Lower lobe of right lung (tissue), 2 donors: ENCODE measurements around the gene KRT31. TPM values are rescaled to one million over a fixed set of nuclear protein-coding genes. Genes with fewer than 3 reads are reported as not detected.
"Not testable (repeated sequence)": the region's sequence is repeated elsewhere in the genome, so short reads cannot be mapped to it uniquely, and the experiment has no call there.

ENCODE experiments used
- ATAC-seq, 2 donors: fragments of 200-7000 bp; cut with Tn5 transposase; one replicate each; pipeline ENCODE4 v1.9.1; 2020 to 2022; ENCODE audit warnings: mild to moderate bottlenecking in 2 of 2, moderate library complexity in 2 of 2
- DNase-seq: peaks from one replicate; pipeline ENCODE4 v3.0.0-alpha.2; 2020
- H3K27ac ChIP-seq: fragments of 200-600 bp; one replicate; pipeline ENCODE4 v1.8.0; 2022
- H3K27me3 ChIP-seq: fragments of 200-600 bp; one replicate; pipeline ENCODE4 v1.8.0; 2022; ENCODE audit warnings: low read depth
- H3K36me3 ChIP-seq: fragments of 200-600 bp; one replicate; pipeline ENCODE4 v1.8.0; 2022; ENCODE audit warnings: mild to moderate bottlenecking
- H3K4me1 ChIP-seq: fragments of 200-600 bp; one replicate; pipeline ENCODE4 v1.8.0; 2022
- H3K4me3 ChIP-seq: fragments of 200-600 bp; one replicate; pipeline ENCODE4 v1.8.0; 2022; ENCODE audit warnings: mild to moderate bottlenecking
- H3K9me3 ChIP-seq: fragments of 200-600 bp; one replicate; pipeline ENCODE4 v1.8.0; 2022
- CTCF ChIP-seq: fragments of 200-600 bp; IDR thresholded peaks from one replicate; pipeline ENCODE4 v1.8.0; 2022; ENCODE audit warnings: antibody characterized with exemption, mild to moderate bottlenecking
- intact Hi-C: fragments of 100-400 bp; cut with DNase I; formaldehyde crosslinking; loops from one replicate; pipeline ENCODE4 v1.11.0; 2022
- total RNA-seq: library from RNA; stranded (reverse); fragmentation: NEBNext Ultra II Directional; extraction: Animal tissue kit (Norgen Biotek cat#: 25700); gene quantifications from one replicate; pipeline ENCODE4 v1.2.1, GENCODE V29; 2021
- donor health status: DM: no; HTN: yes; CAD: no; lungs with severe emphysema.

KRT31 gene
- total RNA-seq, 1 donor from 2014 or later, result not detected

- H3K36me3 ChIP-seq, result no peaks in the 10 kb centered on the region
- H3K4me1 ChIP-seq, result no peaks in the 10 kb centered on the region
- H3K27me3 ChIP-seq, result peaks cover 6% of the 10 kb centered on the region
- H3K27ac ChIP-seq, result no peak overlapping the region
- intact Hi-C loops, result no loop called here
- TF ChIP-seq CTCF, result no peak
- ATAC-seq (no peak), DNase-seq (no peak)
- no peak overlapping the region for H3K4me3 ChIP-seq
- peaks cover 7% of the 10 kb centered on the region for H3K9me3 ChIP-seq
These were observed 11.2 kb downstream of the KRT31 start for GRCh38 chr17:41386227-41386626.

- peaks cover 6% of the 10 kb centered on the region for H3K27me3 ChIP-seq
These were observed 13.7 kb downstream of the KRT31 start for GRCh38 chr17:41383690-41384089.

GRCh38 chr17:41382394-41382793, 15.0 kb downstream of the KRT31 start:
- no peak overlapping the region for H3K4me3 ChIP-seq
- intact Hi-C loops, result no loop called here
- TF ChIP-seq CTCF, result no peak
- peaks cover 7% of the 10 kb centered on the region for H3K9me3 ChIP-seq
- no peak for ATAC-seq
- no peaks in the 10 kb centered on the region for H3K36me3 ChIP-seq
- no peak overlapping the region for H3K27ac ChIP-seq
- no peaks in the 10 kb centered on the region for H3K4me1 ChIP-seq
- DNase-seq, result no peak
- peaks cover 6% of the 10 kb centered on the region for H3K27me3 ChIP-seq

More at GRCh38 chr17:41383690-41384089, 13.7 kb downstream of the KRT31 start:
- Histone ChIP-seq H3K4me1 (no peaks in the 10 kb centered on the region), H3K36me3 (no peaks in the 10 kb centered on the region), H3K9me3 (peaks cover 7% of the 10 kb centered on the region), H3K4me3 (no peak overlapping the region), H3K27ac (no peak overlapping the region)
- intact Hi-C loops, result no loop called here
- no peak for TF ChIP-seq CTCF
- DNase-seq, result no peak
- ATAC-seq, result no peak

GRCh38 chr17:41381943-41382342, 15.5 kb downstream of the KRT31 start, which contains the start of gene KRT34:
Gene KRT34, minus strand, starts transcription at chr17:41382306. Its CDS starts 60 bp downstream, at chr17:41382246.
- H3K4me3 ChIP-seq, H3K27me3 ChIP-seq, DNase-seq, H3K27ac ChIP-seq, H3K4me1 ChIP-seq, H3K9me3 ChIP-seq, ATAC-seq, H3K36me3 ChIP-seq, intact Hi-C loops: not testable (repeated sequence)

GRCh38 chr17:41380091-41380490, 17.3 kb downstream of the KRT31 start:
- H3K27me3 ChIP-seq, intact Hi-C loops, H3K27ac ChIP-seq, H3K4me1 ChIP-seq, H3K4me3 ChIP-seq, H3K36me3 ChIP-seq, DNase-seq, H3K9me3 ChIP-seq, ATAC-seq: not testable (repeated sequence)

- DNase-seq (no peak), ATAC-seq (no peak)
- no peaks in the 10 kb centered on the region for H3K36me3 ChIP-seq
- intact Hi-C loops, result no loop called here
- H3K9me3 ChIP-seq, result no peaks in the 10 kb centered on the region
- TF ChIP-seq CTCF, result no peak
- H3K27ac ChIP-seq, result no peak overlapping the region
- H3K4me3 ChIP-seq, result no peak overlapping the region
- H3K4me1 ChIP-seq, result no peaks in the 10 kb centered on the region
- H3K27me3 ChIP-seq, result peaks cover 6% of the 10 kb centered on the region
These were observed 19.9 kb downstream of the KRT31 start for GRCh38 chr17:41377546-41377945.

GRCh38 chr17:41369713-41370112, 27.7 kb downstream of the KRT31 start, which contains the start of gene KRT33B:
Gene KRT33B, minus strand, starts transcription at chr17:41369813. Its CDS starts 63 bp downstream, at chr17:41369750.
- no peak within 1 kb of the TSS for H3K27ac ChIP-seq
- H3K4me3 ChIP-seq, result no peak within 1 kb of the TSS
- no peak for TF ChIP-seq CTCF
- DNase-seq (no peak), ATAC-seq (no peak)
- H3K4me1 ChIP-seq, result no peaks in the 10 kb centered on the region
- H3K27me3 ChIP-seq, result no peaks in the 10 kb centered on the region
- H3K36me3 ChIP-seq, result no peaks in the 10 kb centered on the region
- intact Hi-C loops, result no loop called here
- H3K9me3 ChIP-seq, result no peaks in the 10 kb centered on the region
